Loucy (cell line): Measurements from ENCODE around the gene CACNA2D3.
"Not testable (repeated sequence)": the region's sequence is repeated elsewhere in the genome, so short reads cannot be mapped to it uniquely, and the experiment has no call there.

Source experiments
- H2AFZ ChIP-seq: fragments of 200-600 bp; sonication (generic); 2 replicates; pipeline ENCODE4 v1.6.0; 2016; ENCODE audit warnings: antibody characterized with exemption, mild to moderate bottlenecking, low read length, moderate library complexity
- H3F3A ChIP-seq: fragments of 200-600 bp; 2 replicates; pipeline ENCODE4 v1.6.0; 2016; ENCODE audit warnings: antibody characterized with exemption, low read depth, mild to moderate bottlenecking
- H3K27me3 ChIP-seq: fragments of 200-600 bp; sonication (generic); 2 replicates; pipeline ENCODE4 v1.6.1; 2014; ENCODE audit warnings: low read length, mild to moderate bottlenecking; ENCODE audit not compliant: insufficient read depth, poor library complexity, severe bottlenecking
- H3K36me3 ChIP-seq: fragments of 200-600 bp; sonication (generic); 2 replicates; pipeline ENCODE4 v1.6.1; 2016; ENCODE audit warnings: low read length; ENCODE audit not compliant: insufficient read depth
- H3K4me1 ChIP-seq: fragments of 200-600 bp; sonication (generic); 2 replicates; pipeline ENCODE4 v1.5.1; 2014; ENCODE audit warnings: low read length, mild to moderate bottlenecking; ENCODE audit not compliant: insufficient read depth, poor library complexity, severe bottlenecking
- H3K4me2 ChIP-seq: fragments of 200-600 bp; sonication (generic); 2 replicates; pipeline ENCODE4 v1.6.0; 2014; ENCODE audit warnings: antibody characterized with exemption, low read length, low read depth, mild to moderate bottlenecking; ENCODE audit not compliant: poor library complexity, severe bottlenecking
- H3K4me3 ChIP-seq: fragments of 200-600 bp; sonication (generic); 2 replicates; pipeline ENCODE4 v1.5.1; 2014; ENCODE audit warnings: low read length, mild to moderate bottlenecking, mixed read lengths; ENCODE audit not compliant: poor library complexity, severe bottlenecking
- H3K79me2 ChIP-seq: fragments of 200-600 bp; sonication (generic); 2 replicates; pipeline ENCODE4 v1.6.1; 2014; ENCODE audit warnings: low read length; ENCODE audit not compliant: insufficient read depth
- H3K9ac ChIP-seq: fragments of 200-600 bp; sonication (generic); 2 replicates; pipeline ENCODE4 v1.6.0; 2014; ENCODE audit warnings: mild to moderate bottlenecking, low read depth, low read length, moderate library complexity; ENCODE audit not compliant: poor library complexity, severe bottlenecking
- H3K9me2 ChIP-seq: fragments of 200-600 bp; sonication (generic); replicated peaks from 2 replicates; pipeline ENCODE4 v1.6.1; 2016; ENCODE audit warnings: low read depth, low read length, mixed read lengths
- H3K9me3 ChIP-seq: fragments of 200-600 bp; sonication (generic); 2 replicates; pipeline ENCODE4 v1.6.1; 2014; ENCODE audit warnings: mild to moderate bottlenecking, antibody characterized with exemption, low read length, low read depth; ENCODE audit not compliant: insufficient read depth
- H4K20me1 ChIP-seq: fragments of 200-600 bp; sonication (generic); 2 replicates; pipeline ENCODE4 v1.6.0; 2014; ENCODE audit warnings: antibody characterized with exemption, low read length, mild to moderate bottlenecking; ENCODE audit not compliant: insufficient read depth, poor library complexity, severe bottlenecking
- EZH2phosphoT487 ChIP-seq: fragments of 200-600 bp; IDR thresholded peaks from 2 replicates; pipeline ENCODE4 v1.6.1; 2018; ENCODE audit warnings: antibody characterized with exemption, mild to moderate bottlenecking, moderate library complexity, borderline replicate concordance
- TF ChIP-seq, protein P1 (sequence below): fragments of 200-600 bp; sonication (generic); conservative IDR thresholded peaks from 2 replicates; pipeline ENCODE4 v1.5.1; 2014; ENCODE audit warnings: mild to moderate bottlenecking, antibody characterized with exemption, low read length

Gene CACNA2D3

GRCh38 chr3:55105647-55106046, 983.3 kb downstream of the CACNA2D3 start:
- TF ChIP-seq, protein P1, sequence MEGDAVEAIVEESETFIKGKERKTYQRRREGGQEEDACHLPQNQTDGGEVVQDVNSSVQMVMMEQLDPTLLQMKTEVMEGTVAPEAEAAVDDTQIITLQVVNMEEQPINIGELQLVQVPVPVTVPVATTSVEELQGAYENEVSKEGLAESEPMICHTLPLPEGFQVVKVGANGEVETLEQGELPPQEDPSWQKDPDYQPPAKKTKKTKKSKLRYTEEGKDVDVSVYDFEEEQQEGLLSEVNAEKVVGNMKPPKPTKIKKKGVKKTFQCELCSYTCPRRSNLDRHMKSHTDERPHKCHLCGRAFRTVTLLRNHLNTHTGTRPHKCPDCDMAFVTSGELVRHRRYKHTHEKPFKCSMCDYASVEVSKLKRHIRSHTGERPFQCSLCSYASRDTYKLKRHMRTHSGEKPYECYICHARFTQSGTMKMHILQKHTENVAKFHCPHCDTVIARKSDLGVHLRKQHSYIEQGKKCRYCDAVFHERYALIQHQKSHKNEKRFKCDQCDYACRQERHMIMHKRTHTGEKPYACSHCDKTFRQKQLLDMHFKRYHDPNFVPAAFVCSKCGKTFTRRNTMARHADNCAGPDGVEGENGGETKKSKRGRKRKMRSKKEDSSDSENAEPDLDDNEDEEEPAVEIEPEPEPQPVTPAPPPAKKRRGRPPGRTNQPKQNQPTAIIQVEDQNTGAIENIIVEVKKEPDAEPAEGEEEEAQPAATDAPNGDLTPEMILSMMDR, result no peak
- TF ChIP-seq EZH2phosphoT487, result no peak

DNA sequence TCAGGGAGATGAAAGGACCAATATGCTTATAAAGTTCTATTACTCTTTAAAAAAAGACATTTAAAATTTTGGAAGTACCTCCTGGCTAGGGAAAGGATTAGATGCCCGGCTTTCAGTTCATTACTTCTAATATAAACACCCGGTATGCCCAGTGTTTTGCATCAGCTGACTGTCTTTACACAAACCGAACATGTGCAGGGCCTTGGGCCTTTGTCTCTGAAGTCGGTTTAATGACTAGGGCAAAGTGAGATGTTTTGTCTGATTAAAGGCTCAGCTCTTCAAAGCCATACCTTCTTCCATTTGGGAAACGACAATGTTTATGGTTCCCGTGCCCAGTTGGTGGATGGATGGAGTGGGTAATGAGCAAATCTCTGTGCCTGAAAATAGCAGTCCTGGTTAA, 984.8 kb downstream of the CACNA2D3 start:
- Histone ChIP-seq H3K9ac (no peak overlapping the region), H3K4me3 (no peak overlapping the region), H3K9me3 (no peaks in the 10 kb centered on the region), H4K20me1 (no peaks in the 10 kb centered on the region), H3K9me2 (no peaks in the 10 kb centered on the region), H3F3A (no peaks in the 10 kb centered on the region), H3K79me2 (no peaks in the 10 kb centered on the region), H3K4me1 (no peaks in the 10 kb centered on the region), H3K4me2 (no peak overlapping the region), H3K27me3 (no peaks in the 10 kb centered on the region), H2AFZ (no peak overlapping the region), H3K36me3 (no peaks in the 10 kb centered on the region)
- TF ChIP-seq, protein P1, result no peak
- no peak for TF ChIP-seq EZH2phosphoT487

More at GRCh38 chr3:55105647-55106046, 983.3 kb downstream of the CACNA2D3 start:
- H3K4me1 ChIP-seq, result no peaks in the 10 kb centered on the region
- no peaks in the 10 kb centered on the region for H4K20me1 ChIP-seq
- H3K27me3 ChIP-seq, result no peaks in the 10 kb centered on the region
- no peaks in the 10 kb centered on the region for H3K79me2 ChIP-seq
- no peak overlapping the region for H2AFZ ChIP-seq
- no peaks in the 10 kb centered on the region for H3F3A ChIP-seq
- H3K4me3 ChIP-seq, result no peak overlapping the region
- H3K9me2 ChIP-seq, result no peaks in the 10 kb centered on the region
- H3K4me2 ChIP-seq, result no peak overlapping the region
- H3K36me3 ChIP-seq, result no peaks in the 10 kb centered on the region
- H3K9ac ChIP-seq, result no peak overlapping the region
- no peaks in the 10 kb centered on the region for H3K9me3 ChIP-seq

- not testable (repeated sequence) for H3K9me2 ChIP-seq, H4K20me1 ChIP-seq, H3K4me2 ChIP-seq, H3F3A ChIP-seq, H3K36me3 ChIP-seq, H3K9ac ChIP-seq, H3K27me3 ChIP-seq, H3K79me2 ChIP-seq, H3K4me3 ChIP-seq, H3K9me3 ChIP-seq, H2AFZ ChIP-seq, H3K4me1 ChIP-seq
These were observed 989.6 kb downstream of the CACNA2D3 start for GRCh38 chr3:55111906-55112305.

GRCh38 chr3:55118451-55118850, 996.1 kb downstream of the CACNA2D3 start:
- Histone ChIP-seq H3K9me3 (no peaks in the 10 kb centered on the region), H4K20me1 (no peaks in the 10 kb centered on the region), H3K27me3 (no peaks in the 10 kb centered on the region), H3K9me2 (no peaks in the 10 kb centered on the region), H3K9ac (no peak overlapping the region), H3K4me1 (no peaks in the 10 kb centered on the region), H3F3A (no peaks in the 10 kb centered on the region), H3K4me3 (no peak overlapping the region), H3K4me2 (no peak overlapping the region), H2AFZ (no peak overlapping the region), H3K36me3 (no peaks in the 10 kb centered on the region), H3K79me2 (no peaks in the 10 kb centered on the region)
- TF ChIP-seq, protein P1, result no peak
- TF ChIP-seq EZH2phosphoT487, result no peak
